WTC11 (cell line): Measurements from ENCODE around the gene BMPER.

ENCODE experiments used
- ATF3 ChIP-seq: sonication (generic); formaldehyde crosslinking; conservative IDR thresholded peaks from 2 replicates; pipeline ENCODE4 v1.8.1; 2022; ENCODE audit warnings: mild to moderate bottlenecking, missing genetic modification reagents
- CDX4 ChIP-seq: fragments of 250-450 bp; sonication (Bioruptor Pico); IDR thresholded peaks from 2 replicates; pipeline ENCODE4 v1.9.0; 2021; ENCODE audit warnings: moderate library complexity, mild to moderate bottlenecking, inconsistent platforms, borderline replicate concordance
- CTCF ChIP-seq: fragments of 200-600 bp; IDR thresholded peaks from 2 replicates; pipeline ENCODE4 v1.8.0; 2022; ENCODE audit warnings: antibody characterized with exemption
- ERG ChIP-seq: fragments of 250-450 bp; sonication (Bioruptor Pico); IDR thresholded peaks from 2 replicates; pipeline ENCODE4 v1.8.0; 2021; ENCODE audit warnings: mild to moderate bottlenecking
- PRDM15 ChIP-seq: sonication (generic); formaldehyde crosslinking; IDR thresholded peaks from 2 replicates; pipeline ENCODE4 v1.8.0; 2022; ENCODE audit warnings: missing genetic modification reagents
- ZNF232 ChIP-seq: sonication (generic); formaldehyde crosslinking; IDR thresholded peaks from 2 replicates; pipeline ENCODE4 v1.8.0; 2022; ENCODE audit warnings: mild to moderate bottlenecking, missing genetic modification reagents
- ZNF416 ChIP-seq: fragments of 250-450 bp; sonication (Bioruptor Pico); IDR thresholded peaks from 2 replicates; pipeline ENCODE4 v1.9.0; 2021; ENCODE audit warnings: mild to moderate bottlenecking, inconsistent platforms
- TF ChIP-seq, protein P1 (sequence below): sonication (generic); formaldehyde crosslinking; IDR thresholded peaks from 2 replicates; pipeline ENCODE4 v1.8.0; 2023; ENCODE audit warnings: missing genetic modification reagents
- TF ChIP-seq, protein P2 (sequence below): sonication (generic); formaldehyde crosslinking; IDR thresholded peaks from 2 replicates; pipeline ENCODE4 v1.8.0; 2022; ENCODE audit warnings: mild to moderate bottlenecking, missing genetic modification reagents

DNA sequence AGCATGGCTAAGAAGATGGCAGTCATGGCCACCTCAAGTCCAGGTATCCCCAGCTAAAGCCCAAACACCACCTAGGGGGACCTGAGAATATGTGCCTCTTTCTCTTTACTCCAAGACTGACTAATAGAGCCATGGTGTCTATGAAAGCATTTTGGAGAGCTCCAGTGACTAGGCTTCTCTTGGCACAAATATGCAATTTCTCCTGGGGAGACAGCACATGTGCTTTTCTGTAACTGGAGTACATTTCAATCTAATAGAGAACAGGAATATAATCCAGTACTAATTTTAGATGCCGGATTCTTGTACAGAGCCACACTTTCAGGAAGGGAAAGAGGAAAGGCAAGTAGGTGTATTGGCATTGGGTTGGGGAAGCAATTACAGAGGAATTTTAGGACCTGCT is 260.1 kb downstream of the BMPER start:
- TF ChIP-seq CTCF, result no peak
- TF ChIP-seq, protein P1, sequence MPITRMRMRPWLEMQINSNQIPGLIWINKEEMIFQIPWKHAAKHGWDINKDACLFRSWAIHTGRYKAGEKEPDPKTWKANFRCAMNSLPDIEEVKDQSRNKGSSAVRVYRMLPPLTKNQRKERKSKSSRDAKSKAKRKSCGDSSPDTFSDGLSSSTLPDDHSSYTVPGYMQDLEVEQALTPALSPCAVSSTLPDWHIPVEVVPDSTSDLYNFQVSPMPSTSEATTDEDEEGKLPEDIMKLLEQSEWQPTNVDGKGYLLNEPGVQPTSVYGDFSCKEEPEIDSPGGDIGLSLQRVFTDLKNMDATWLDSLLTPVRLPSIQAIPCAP, result no peak
- TF ChIP-seq ERG (CRISPR knock-in tag), result no peak
- no peak for TF ChIP-seq PRDM15
- TF ChIP-seq CDX4 (CRISPR knock-in tag), result no peak
- no peak for TF ChIP-seq ZNF416 (CRISPR knock-in tag)
- TF ChIP-seq ZNF232 (CRISPR knock-in tag), result no peak
- TF ChIP-seq ATF3 (CRISPR knock-in tag), result no peak
- TF ChIP-seq, protein P2, sequence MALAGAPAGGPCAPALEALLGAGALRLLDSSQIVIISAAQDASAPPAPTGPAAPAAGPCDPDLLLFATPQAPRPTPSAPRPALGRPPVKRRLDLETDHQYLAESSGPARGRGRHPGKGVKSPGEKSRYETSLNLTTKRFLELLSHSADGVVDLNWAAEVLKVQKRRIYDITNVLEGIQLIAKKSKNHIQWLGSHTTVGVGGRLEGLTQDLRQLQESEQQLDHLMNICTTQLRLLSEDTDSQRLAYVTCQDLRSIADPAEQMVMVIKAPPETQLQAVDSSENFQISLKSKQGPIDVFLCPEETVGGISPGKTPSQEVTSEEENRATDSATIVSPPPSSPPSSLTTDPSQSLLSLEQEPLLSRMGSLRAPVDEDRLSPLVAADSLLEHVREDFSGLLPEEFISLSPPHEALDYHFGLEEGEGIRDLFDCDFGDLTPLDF (CRISPR knock-in tag), result no peak
